Keratinocyte (primary cell): Measurements from ENCODE around the gene ABO.

ENCODE experiments used
- EZH2 ChIP-seq: IDR thresholded peaks from one replicate; pipeline ENCODE4 v1.6.1; 2012; ENCODE audit warnings: inconsistent platforms, mild to moderate bottlenecking, low read length, moderate library complexity
- TF ChIP-seq, protein P1 (sequence below), 3 experiments: IDR thresholded peaks in 1 of 3; conservative IDR thresholded peaks in 1 of 3; optimal IDR thresholded peaks in 1 of 3; 2 replicates in 2 of 3; 3 replicates in 1 of 3; pipeline versions ENCODE3 to v1.5.1; 2011; ENCODE audit warnings: low read length in 3 of 3, mild to moderate bottlenecking in 3 of 3, moderate library complexity in 2 of 3, control low read depth in 1 of 3, inconsistent platforms in 1 of 3; ENCODE audit not compliant: insufficient read depth in 2 of 3; ENCODE audit errors: extremely low read depth in 1 of 3

DNA sequence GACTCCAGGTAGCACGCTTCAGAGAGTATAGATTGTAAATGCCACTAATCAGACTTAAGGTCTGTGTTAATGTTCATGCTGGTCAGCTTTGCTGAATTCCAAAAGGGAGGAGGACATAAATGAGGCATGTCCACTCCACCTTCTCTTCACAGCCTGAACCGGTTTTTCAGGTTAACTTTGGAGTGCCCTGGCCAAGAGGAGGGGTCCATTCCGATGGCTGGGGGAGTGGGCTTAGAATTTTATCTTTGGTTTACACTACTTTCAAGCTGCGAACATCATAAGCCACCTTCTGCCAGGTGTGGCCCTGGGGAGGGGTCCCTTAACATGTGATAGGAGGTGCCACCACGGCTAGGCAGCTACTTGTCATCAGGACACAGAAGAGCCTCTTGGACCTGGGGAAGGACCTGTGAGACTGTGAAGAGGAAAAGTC is 24.2 kb downstream of the ABO start:
- TF ChIP-seq, protein P1, sequence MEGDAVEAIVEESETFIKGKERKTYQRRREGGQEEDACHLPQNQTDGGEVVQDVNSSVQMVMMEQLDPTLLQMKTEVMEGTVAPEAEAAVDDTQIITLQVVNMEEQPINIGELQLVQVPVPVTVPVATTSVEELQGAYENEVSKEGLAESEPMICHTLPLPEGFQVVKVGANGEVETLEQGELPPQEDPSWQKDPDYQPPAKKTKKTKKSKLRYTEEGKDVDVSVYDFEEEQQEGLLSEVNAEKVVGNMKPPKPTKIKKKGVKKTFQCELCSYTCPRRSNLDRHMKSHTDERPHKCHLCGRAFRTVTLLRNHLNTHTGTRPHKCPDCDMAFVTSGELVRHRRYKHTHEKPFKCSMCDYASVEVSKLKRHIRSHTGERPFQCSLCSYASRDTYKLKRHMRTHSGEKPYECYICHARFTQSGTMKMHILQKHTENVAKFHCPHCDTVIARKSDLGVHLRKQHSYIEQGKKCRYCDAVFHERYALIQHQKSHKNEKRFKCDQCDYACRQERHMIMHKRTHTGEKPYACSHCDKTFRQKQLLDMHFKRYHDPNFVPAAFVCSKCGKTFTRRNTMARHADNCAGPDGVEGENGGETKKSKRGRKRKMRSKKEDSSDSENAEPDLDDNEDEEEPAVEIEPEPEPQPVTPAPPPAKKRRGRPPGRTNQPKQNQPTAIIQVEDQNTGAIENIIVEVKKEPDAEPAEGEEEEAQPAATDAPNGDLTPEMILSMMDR (optimal IDR thresholded peaks at IDR 0.05 in 1 of 3, IDR thresholded peaks at IDR 0.05 in 1 of 3, conservative IDR thresholded peaks at IDR 0.05 in 1 of 3; ENCODE audit: extremely low read depth in 1 of 3, insufficient read depth in 2 of 3, low read length in 3 of 3), result no peak
- no peak for TF ChIP-seq EZH2
